HL-60 (cell line): ENCODE measurements around the gene SLC22A12.

Experiments used
- DNase-seq, 2 experiments: peaks; one replicate each; pipeline ENCODE4 v3.0.0-alpha.2; 2010 to 2020; ENCODE audit warnings: low read depth in 1 of 2, low spot score in 1 of 2
- H3K27ac ChIP-seq: fragments of 250-450 bp; sonication (Bioruptor Pico); replicated peaks from 2 replicates; pipeline ENCODE4 v1.5.1; 2020; ENCODE audit warnings: mild to moderate bottlenecking, moderate library complexity
- H3K27me3 ChIP-seq: fragments of 250-450 bp; sonication (Bioruptor Pico); 2 replicates; pipeline ENCODE4 v1.5.1; 2021; ENCODE audit warnings: mild to moderate bottlenecking, moderate library complexity; ENCODE audit not compliant: insufficient read depth, poor library complexity, severe bottlenecking
- H3K4me3 ChIP-seq: replicated peaks from 2 replicates; pipeline ENCODE4 v1.5.1; 2011; ENCODE audit warnings: mild to moderate bottlenecking, control low read depth, low read length; ENCODE audit not compliant: insufficient read depth
- GABPA ChIP-seq: IDR thresholded peaks from 2 replicates; pipeline ENCODE4 v1.6.1; 2012; ENCODE audit warnings: low read depth
- POLR2AphosphoS5 ChIP-seq: IDR thresholded peaks from 2 replicates; pipeline ENCODE4 v1.6.1; 2012; ENCODE audit warnings: low read depth
- REST ChIP-seq: IDR thresholded peaks from 2 replicates; pipeline ENCODE4 v1.6.1; 2012; ENCODE audit warnings: low read depth; ENCODE audit not compliant: insufficient replicate concordance
- SPI1 ChIP-seq: IDR thresholded peaks from 2 replicates; pipeline ENCODE4 v1.6.1; 2012; ENCODE audit warnings: low read depth, mild to moderate bottlenecking, borderline replicate concordance
- TF ChIP-seq, protein P1 (sequence below): IDR thresholded peaks from one replicate; pipeline ENCODE4 v1.5.1; 2011; ENCODE audit warnings: low read length, control low read depth, inconsistent platforms; ENCODE audit not compliant: insufficient read depth

The SLC22A12 gene

GRCh38 chr11:64564419-64564818 lies 26.6 kb upstream of the SLC22A12 start:
- H3K27ac ChIP-seq = no peak overlapping the region

DNA sequence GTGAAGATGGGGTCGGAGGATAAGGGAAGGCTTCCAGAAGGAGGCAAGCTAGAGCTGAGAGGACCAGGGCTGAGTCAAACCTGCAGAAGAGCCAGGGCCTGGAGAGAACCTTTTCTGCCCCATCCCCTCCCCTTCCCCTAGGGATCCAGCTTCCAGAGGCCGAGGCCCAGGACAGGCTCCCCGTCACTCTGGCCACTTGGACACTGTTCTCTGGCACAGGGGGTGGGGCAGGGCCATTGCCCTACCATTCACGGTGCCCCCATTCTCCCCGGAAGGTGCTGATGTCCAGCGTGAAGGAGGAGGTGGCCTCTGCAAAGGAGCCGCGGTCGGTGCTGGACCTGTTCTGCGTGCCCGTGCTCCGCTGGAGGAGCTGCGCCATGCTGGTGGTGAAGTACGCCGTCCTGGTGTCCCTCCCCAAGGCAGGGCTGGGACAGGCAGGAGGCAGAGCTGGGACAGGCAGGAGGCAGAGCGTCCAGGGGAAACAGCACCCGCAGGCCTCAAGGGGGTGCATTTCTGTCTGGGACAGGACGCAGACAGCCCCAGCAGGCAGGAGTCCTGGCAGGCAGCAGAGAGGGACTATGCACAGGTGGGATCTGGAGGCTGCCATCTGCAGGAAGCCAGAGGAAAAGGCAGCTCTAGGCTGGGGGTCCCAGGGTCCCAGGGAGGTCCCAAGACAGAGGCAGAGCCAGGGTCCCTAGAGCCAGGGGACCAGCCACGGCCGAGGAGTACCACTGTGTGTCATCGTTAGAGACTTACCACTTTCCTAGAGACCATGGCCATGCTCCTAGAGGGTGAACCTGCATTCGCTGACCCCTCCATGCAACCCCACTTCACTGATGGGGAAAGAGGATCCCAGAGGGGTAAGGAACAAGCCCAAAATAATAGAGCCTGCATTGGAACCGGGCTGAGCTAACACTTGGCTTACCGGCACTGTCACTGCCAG lies 25.8 kb upstream of the SLC22A12 start:
- no peak overlapping the region for H3K27ac ChIP-seq
- no peak overlapping the region for H3K4me3 ChIP-seq
- DNase-seq = no peak
- TF ChIP-seq POLR2AphosphoS5 (no peak), GABPA (no peak)
- TF ChIP-seq, protein P1, sequence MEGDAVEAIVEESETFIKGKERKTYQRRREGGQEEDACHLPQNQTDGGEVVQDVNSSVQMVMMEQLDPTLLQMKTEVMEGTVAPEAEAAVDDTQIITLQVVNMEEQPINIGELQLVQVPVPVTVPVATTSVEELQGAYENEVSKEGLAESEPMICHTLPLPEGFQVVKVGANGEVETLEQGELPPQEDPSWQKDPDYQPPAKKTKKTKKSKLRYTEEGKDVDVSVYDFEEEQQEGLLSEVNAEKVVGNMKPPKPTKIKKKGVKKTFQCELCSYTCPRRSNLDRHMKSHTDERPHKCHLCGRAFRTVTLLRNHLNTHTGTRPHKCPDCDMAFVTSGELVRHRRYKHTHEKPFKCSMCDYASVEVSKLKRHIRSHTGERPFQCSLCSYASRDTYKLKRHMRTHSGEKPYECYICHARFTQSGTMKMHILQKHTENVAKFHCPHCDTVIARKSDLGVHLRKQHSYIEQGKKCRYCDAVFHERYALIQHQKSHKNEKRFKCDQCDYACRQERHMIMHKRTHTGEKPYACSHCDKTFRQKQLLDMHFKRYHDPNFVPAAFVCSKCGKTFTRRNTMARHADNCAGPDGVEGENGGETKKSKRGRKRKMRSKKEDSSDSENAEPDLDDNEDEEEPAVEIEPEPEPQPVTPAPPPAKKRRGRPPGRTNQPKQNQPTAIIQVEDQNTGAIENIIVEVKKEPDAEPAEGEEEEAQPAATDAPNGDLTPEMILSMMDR = no peak
- H3K27me3 ChIP-seq = no peaks in the 10 kb centered on the region

More at GRCh38 chr11:64564419-64564818, 26.6 kb upstream of the SLC22A12 start:
- no peak for DNase-seq
- H3K4me3 ChIP-seq = no peak overlapping the region
- TF ChIP-seq, protein P1 = no peak
- TF ChIP-seq REST = no peak
- TF ChIP-seq POLR2AphosphoS5 = no peak
- no peak for TF ChIP-seq SPI1
- TF ChIP-seq GABPA = no peak
- H3K27me3 ChIP-seq = no peaks in the 10 kb centered on the region

GRCh38 chr11:64566042-64566914 lies 24.7 kb upstream of the SLC22A12 start:
- no peak for TF ChIP-seq REST
- no peak for TF ChIP-seq POLR2AphosphoS5
- TF ChIP-seq, protein P1 = no peak
- TF ChIP-seq SPI1 = no peak
- TF ChIP-seq GABPA = no peak
- no peak overlapping the region for H3K4me3 ChIP-seq
- no peak for DNase-seq
- H3K27ac ChIP-seq = no peak overlapping the region
- H3K27me3 ChIP-seq = no peaks in the 10 kb centered on the region
